GM12874 (cell line): ENCODE data around the gene PPP2R5B.

ENCODE experiments used
- CTCF ChIP-seq: IDR thresholded peaks from 2 replicates; pipeline ENCODE4 v1.5.1; 2011; ENCODE audit warnings: low read depth, mild to moderate bottlenecking, control low read depth, low read length, moderate library complexity; ENCODE audit not compliant: insufficient read depth

PPP2R5B gene

GRCh38 chr11:64903291-64903833, 21.1 kb upstream of the PPP2R5B start:
- no peak for TF ChIP-seq CTCF

GRCh38 chr11:64905516-64906313, 18.8 kb upstream of the PPP2R5B start:
- TF ChIP-seq CTCF: no peak

GRCh38 chr11:64906314-64906635, 18.2 kb upstream of the PPP2R5B start:
- no peak for TF ChIP-seq CTCF

DNA sequence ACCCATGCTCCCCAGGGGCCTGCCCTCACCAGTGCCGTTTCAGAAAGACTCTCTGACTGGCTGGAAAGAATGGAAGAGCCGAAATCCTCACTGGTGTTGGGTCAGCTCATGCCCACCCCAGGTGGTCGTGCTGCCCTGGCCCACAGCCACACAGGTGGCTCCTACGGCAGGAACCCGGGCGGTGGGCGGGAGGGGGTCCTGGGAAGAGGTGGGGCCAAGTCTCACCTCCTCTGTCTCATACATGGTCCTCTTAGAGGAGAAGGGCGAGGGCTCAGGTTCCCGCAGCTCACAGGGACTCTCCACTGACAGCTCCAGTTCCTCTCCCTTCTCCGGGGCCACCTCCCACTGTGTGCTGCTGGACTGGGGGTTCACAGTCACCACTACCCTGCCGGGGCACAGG, 15.7 kb upstream of the PPP2R5B start:
- TF ChIP-seq CTCF: no peak

GRCh38 chr11:64909653-64910343, 14.7 kb upstream of the PPP2R5B start:
- TF ChIP-seq CTCF: no peak

DNA sequence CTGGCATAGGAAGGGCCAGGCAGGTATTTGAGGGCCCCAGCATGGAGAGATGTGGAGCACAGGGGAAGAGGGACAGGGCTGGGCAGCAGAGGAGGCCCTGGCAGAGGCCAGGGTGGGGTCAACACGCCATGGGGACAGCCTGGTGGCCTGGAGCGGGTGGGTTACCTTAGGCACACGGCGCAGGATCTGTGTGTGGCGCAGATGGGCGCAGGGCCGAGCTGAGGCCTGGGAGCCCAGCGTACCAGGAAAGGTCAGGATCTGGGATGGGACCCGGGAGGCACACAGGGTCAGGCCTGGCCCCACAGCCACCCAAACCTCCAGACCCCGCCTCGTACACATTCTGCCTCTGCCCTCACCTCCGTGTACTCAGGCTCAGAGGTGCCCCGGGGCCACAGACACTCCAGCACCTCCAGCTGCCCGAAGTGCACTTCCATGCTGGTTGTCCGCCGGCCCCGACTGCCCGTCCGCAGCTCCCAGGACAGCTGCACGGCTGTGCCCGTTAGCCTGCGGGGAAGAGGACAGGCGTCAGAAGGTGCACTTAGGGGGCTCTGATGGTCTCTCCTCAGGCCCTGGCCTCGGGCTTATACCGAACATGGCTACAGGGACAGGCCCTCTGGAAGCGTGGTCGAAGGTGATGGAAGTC, 13.9 kb upstream of the PPP2R5B start:
- TF ChIP-seq CTCF: no peak

GRCh38 chr11:64911142-64911541, 13.3 kb upstream of the PPP2R5B start:
- TF ChIP-seq CTCF: no peak
